Nephron progenitor cell (in vitro differentiated cells): ENCODE results near the gene INSRR.

Source experiments
- DNase-seq: peaks from one replicate; pipeline ENCODE4 v3.0.0; 2021
- H3K27ac Mint-ChIP-seq: 2 replicates; pipeline ENCODE4 v1.8.0; 2021; ENCODE audit warnings: mild to moderate bottlenecking, moderate library complexity, mixed read lengths
- H3K27me3 Mint-ChIP-seq: 2 replicates; pipeline ENCODE4 v1.8.0; 2021; ENCODE audit warnings: mild to moderate bottlenecking, low read depth, mixed read lengths; ENCODE audit not compliant: poor library complexity
- H3K36me3 Mint-ChIP-seq: 2 replicates; pipeline ENCODE4 v1.8.0; 2021; ENCODE audit warnings: low read depth, mixed read lengths
- H3K4me1 Mint-ChIP-seq: 2 replicates; pipeline ENCODE4 v1.8.0; 2021; ENCODE audit warnings: mixed read lengths
- H3K4me3 Mint-ChIP-seq: 2 replicates; pipeline ENCODE4 v1.8.0; 2021; ENCODE audit warnings: mild to moderate bottlenecking, moderate library complexity, mixed read lengths
- H3K9me3 Mint-ChIP-seq: 2 replicates; pipeline ENCODE4 v1.8.0; 2021; ENCODE audit warnings: mild to moderate bottlenecking, moderate library complexity, mixed read lengths
- TF ChIP-seq, protein P1 (sequence below): fragments of 200-600 bp; sonication (generic); IDR thresholded peaks from 2 replicates; pipeline ENCODE4 v1.5.0; 2021; ENCODE audit warnings: antibody characterized with exemption

The INSRR gene

DNA sequence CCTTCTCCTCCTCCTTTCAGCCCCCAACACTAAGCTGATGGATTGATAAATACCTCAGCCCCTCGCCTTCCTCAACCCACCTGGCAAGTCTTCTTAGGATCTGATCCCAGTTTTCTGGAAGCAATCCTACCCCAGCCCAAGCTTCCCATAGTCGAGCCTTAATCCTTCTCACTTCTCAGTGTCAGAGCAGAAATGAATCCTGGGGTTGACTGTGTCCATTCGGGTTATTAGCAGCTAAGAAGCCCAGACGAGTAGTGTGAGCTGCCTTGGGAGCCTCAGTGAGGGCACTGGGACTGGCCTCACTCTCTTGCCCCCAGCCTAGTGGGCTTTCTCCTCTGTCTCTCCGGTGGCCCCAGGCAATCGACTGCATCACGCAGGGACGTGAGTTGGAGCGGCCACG, 22.2 kb upstream of the INSRR start:
- peaks cover 51% of the 10 kb centered on the region for H3K27me3 Mint-ChIP-seq
- TF ChIP-seq, protein P1, sequence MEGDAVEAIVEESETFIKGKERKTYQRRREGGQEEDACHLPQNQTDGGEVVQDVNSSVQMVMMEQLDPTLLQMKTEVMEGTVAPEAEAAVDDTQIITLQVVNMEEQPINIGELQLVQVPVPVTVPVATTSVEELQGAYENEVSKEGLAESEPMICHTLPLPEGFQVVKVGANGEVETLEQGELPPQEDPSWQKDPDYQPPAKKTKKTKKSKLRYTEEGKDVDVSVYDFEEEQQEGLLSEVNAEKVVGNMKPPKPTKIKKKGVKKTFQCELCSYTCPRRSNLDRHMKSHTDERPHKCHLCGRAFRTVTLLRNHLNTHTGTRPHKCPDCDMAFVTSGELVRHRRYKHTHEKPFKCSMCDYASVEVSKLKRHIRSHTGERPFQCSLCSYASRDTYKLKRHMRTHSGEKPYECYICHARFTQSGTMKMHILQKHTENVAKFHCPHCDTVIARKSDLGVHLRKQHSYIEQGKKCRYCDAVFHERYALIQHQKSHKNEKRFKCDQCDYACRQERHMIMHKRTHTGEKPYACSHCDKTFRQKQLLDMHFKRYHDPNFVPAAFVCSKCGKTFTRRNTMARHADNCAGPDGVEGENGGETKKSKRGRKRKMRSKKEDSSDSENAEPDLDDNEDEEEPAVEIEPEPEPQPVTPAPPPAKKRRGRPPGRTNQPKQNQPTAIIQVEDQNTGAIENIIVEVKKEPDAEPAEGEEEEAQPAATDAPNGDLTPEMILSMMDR = no peak
- H3K27ac Mint-ChIP-seq = peak overlapping the region; percentile 6

DNA sequence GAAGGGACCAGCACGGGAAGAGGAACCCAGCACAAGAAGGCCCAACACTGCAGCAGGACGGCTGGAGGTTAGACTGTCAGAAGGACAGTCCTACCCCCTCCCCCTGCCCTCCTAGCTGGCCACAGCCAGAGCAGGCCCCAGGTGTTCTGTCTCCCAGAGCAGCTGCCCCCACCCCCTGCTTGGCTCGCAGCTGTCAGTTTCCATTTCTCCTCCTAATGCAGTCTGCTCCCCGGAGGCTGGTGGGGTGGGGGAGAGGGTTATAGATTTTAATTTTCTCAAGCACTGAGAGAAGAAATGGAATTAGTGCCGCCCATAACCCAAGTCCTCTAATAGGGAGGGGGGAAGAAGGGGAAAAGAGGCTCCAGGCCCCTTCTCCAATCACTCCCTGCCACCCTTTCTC, 21.6 kb upstream of the INSRR start:
- no peak overlapping the region for H3K27ac Mint-ChIP-seq
- H3K27me3 Mint-ChIP-seq = peaks cover 49% of the 10 kb centered on the region
- no peaks in the 10 kb centered on the region for H3K36me3 Mint-ChIP-seq
- H3K4me3 Mint-ChIP-seq = no peak overlapping the region
- TF ChIP-seq, protein P1 = no peak
- DNase-seq = no peak
- H3K4me1 Mint-ChIP-seq = peaks cover 35% of the 10 kb centered on the region
- H3K9me3 Mint-ChIP-seq = no peaks in the 10 kb centered on the region

More for the DNA sequence above, 22.2 kb upstream of the INSRR start:
- no peaks in the 10 kb centered on the region for H3K9me3 Mint-ChIP-seq
- H3K4me1 Mint-ChIP-seq = peaks cover 41% of the 10 kb centered on the region
- H3K4me3 Mint-ChIP-seq = no peak overlapping the region
- no peak for DNase-seq
- no peaks in the 10 kb centered on the region for H3K36me3 Mint-ChIP-seq

DNA sequence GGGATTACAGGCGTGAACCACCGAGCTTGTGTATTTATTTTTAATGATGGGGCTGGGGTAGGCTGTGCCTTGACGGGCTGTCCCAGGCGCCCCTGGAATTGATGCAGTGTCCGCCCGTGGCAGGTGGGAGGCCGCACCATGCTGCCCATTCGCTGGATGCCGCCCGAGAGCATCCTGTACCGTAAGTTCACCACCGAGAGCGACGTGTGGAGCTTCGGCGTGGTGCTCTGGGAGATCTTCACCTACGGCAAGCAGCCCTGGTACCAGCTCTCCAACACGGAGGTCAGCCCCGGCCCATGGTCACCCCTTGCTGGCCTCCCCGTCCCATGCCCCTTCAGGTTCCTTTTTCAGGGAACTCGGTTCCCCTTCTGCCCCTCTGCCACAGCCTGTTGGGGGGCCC, 21.0 kb upstream of the INSRR start:
- no peak for DNase-seq
- peaks cover 37% of the 10 kb centered on the region for H3K4me1 Mint-ChIP-seq
- H3K27me3 Mint-ChIP-seq = peaks cover 52% of the 10 kb centered on the region
- H3K27ac Mint-ChIP-seq = no peak overlapping the region
- no peaks in the 10 kb centered on the region for H3K36me3 Mint-ChIP-seq
- no peak overlapping the region for H3K4me3 Mint-ChIP-seq
- H3K9me3 Mint-ChIP-seq = no peaks in the 10 kb centered on the region
- TF ChIP-seq, protein P1 = no peak

DNA sequence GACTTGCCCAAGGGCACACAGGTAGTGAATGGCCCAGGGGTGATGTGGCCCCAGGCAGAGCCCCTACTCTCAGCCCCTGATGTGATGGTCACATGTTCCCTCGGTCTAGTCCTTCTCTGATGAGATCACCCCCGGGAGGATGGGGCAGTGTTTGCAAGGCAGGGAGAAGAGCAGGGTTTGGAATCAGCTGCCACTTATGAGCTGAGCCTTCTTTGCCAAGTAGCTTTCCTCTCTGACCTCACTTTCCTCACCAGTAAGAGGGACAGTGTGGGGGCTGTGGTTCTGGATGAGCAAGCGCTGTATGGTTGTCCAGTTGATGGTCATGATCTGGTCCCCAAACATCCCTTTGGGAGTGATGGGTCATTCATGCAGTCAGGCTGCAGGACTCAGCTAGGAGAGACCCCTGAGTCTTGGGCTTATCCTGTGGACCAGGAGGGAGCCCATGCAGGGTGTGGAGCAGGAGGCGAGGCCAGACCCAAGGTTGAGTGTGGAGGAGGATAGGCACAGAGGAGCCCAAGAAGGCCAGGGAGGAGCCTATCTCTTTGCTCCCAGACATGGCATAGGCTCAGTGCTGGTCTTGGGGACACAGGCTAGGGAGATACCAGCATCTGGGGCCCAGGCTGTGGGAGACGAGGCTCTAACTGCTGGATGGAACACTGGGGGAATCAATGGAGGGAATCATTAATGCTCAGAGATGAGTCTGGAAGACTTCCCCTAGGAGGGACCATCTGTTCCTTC, 18.7 kb upstream of the INSRR start:
- H3K27ac Mint-ChIP-seq = no peak overlapping the region
- DNase-seq = no peak
- H3K9me3 Mint-ChIP-seq = no peaks in the 10 kb centered on the region
- peaks cover 40% of the 10 kb centered on the region for H3K4me1 Mint-ChIP-seq
- H3K4me3 Mint-ChIP-seq = no peak overlapping the region
- no peaks in the 10 kb centered on the region for H3K36me3 Mint-ChIP-seq
- H3K27me3 Mint-ChIP-seq = peaks cover 51% of the 10 kb centered on the region
- TF ChIP-seq, protein P1 = no peak

DNA sequence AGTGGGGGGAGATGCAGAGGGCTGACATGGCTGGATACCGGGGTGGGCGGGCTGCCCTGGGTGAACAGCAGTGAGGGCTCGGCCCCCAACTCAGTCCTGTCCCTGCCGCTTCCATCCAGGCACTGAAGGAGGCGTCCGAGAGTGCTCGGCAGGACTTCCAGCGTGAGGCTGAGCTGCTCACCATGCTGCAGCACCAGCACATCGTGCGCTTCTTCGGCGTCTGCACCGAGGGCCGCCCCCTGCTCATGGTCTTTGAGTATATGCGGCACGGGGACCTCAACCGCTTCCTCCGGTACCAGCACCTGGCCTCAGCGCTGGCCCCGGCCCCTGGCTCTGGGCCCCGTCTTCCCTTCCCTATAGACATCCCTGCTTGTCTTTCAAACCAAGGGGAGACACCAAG, 17.4 kb upstream of the INSRR start:
- peaks cover 52% of the 10 kb centered on the region for H3K4me1 Mint-ChIP-seq
- no peaks in the 10 kb centered on the region for H3K36me3 Mint-ChIP-seq
- H3K4me3 Mint-ChIP-seq = no peak overlapping the region
- TF ChIP-seq, protein P1 = peak; percentile 37
- H3K27me3 Mint-ChIP-seq = peaks cover 45% of the 10 kb centered on the region
- H3K9me3 Mint-ChIP-seq = no peaks in the 10 kb centered on the region
- DNase-seq = peak; percentile 68
- no peak overlapping the region for H3K27ac Mint-ChIP-seq

DNA sequence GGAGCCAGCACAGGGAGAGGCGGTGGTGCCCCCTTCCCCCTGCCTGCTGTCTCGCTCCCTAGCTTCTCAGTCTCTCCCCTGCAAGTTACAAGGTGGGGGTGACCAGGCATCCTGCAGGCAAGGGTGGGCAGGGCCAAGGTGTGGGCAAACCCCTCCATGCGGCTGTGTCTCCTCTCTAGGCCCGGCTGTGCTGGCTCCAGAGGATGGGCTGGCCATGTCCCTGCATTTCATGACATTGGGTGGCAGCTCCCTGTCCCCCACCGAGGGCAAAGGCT, 16.4 kb upstream of the INSRR start:
- Mint-ChIP-seq H3K9me3 (no peaks in the 10 kb centered on the region), H3K27ac (no peak overlapping the region), H3K27me3 (peaks cover 43% of the 10 kb centered on the region), H3K4me1 (peaks cover 56% of the 10 kb centered on the region), H3K4me3 (no peak overlapping the region), H3K36me3 (no peaks in the 10 kb centered on the region)
- TF ChIP-seq, protein P1 = no peak
- no peak for DNase-seq
